Measurements from ENCODE around the gene LRBA. TPM values are rescaled to one million over a fixed set of nuclear protein-coding genes. Genes with fewer than 3 reads are reported as not detected.
A peak's percentile ranks its signal among the peaks of the same experiment; 100 is the strongest.

The LRBA gene
- total RNA-seq, 1 experiment from 2014 or later, result 55.3 TPM

DNA sequence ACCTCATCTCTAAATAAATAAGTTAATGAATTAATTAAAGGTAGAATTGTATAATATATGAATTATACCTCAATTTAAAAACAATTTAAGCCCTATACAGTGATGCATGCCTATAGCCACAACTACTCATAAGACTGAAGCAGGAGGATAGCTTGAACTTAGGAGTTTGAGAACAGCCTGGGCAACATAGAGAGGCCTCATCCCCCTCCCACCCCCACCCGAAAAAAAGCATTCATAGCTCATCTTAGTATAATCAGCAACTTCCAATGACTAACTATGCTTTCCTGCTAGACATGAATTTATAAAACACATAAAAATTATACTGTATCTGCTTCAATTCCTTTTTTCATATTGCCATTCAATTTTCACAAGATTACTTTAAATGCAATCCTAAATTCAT, 1.6 kb downstream of the LRBA start:
- peaks cover 2% of the 10 kb centered on the region for H4K20me1 ChIP-seq (ENCODE audit: control insufficient read depth, insufficient read depth, insufficient read length)
- WGBS (ENCODE audit: extremely low coverage, insufficient read length, low lambda C conversion rate), result no CpG with 5 or more reads among the region's 1 CpG
- no peak overlapping the region for H3K18ac ChIP-seq (ENCODE audit: insufficient read length, low read depth, low read length)
- no peak overlapping the region for H2BK120ac ChIP-seq (ENCODE audit: low read depth, low read length, poor library complexity, severe bottlenecking)
- H2BK20ac ChIP-seq (ENCODE audit: low read depth, low read length, poor library complexity, severe bottlenecking), result no peak overlapping the region
- H3K27ac ChIP-seq (ENCODE audit: insufficient read length, low read depth, low read length), result no peak overlapping the region
- no peak overlapping the region for H3K9ac ChIP-seq (ENCODE audit: extremely low read depth, insufficient read length, low read length)
- peaks cover 5% of the 10 kb centered on the region for H3K23me2 ChIP-seq (ENCODE audit: insufficient read length, low read depth, low read length, poor library complexity, severe bottlenecking)
- no peaks in the 10 kb centered on the region for H3K79me1 ChIP-seq (ENCODE audit: insufficient read depth, low read depth, low read length, poor library complexity, severe bottlenecking)
- no peaks in the 10 kb centered on the region for H3K27me3 ChIP-seq (ENCODE audit: insufficient read depth, low read length)
- no peak overlapping the region for H3T11ph ChIP-seq (ENCODE audit: low read length)
- Mint-ChIP-seq H3K27me3 (ENCODE audit: low read depth) (no peaks in the 10 kb centered on the region), H3K27ac (no peak overlapping the region), H3K4me3 (peak overlapping the region; percentile 98 to 100), H3K9me3 (no peaks in the 10 kb centered on the region), H3K4me1 (peaks cover 18 to 21% of the 10 kb centered on the region in 2 experiments), H3K36me3 (ENCODE audit: insufficient read depth in 1 of 3, low read depth in 3 of 3) (peaks cover 0 to 10% (median 10%) of the 10 kb centered on the region in 3 experiments; a peak in 5 of 7 replicates)
- no peaks in the 10 kb centered on the region for H3K4me1 ChIP-seq (ENCODE audit: insufficient read depth, low read length)
- H4K91ac ChIP-seq (ENCODE audit: insufficient read length, low read depth, low read length), result no peak overlapping the region
- TF ChIP-seq, protein P1, sequence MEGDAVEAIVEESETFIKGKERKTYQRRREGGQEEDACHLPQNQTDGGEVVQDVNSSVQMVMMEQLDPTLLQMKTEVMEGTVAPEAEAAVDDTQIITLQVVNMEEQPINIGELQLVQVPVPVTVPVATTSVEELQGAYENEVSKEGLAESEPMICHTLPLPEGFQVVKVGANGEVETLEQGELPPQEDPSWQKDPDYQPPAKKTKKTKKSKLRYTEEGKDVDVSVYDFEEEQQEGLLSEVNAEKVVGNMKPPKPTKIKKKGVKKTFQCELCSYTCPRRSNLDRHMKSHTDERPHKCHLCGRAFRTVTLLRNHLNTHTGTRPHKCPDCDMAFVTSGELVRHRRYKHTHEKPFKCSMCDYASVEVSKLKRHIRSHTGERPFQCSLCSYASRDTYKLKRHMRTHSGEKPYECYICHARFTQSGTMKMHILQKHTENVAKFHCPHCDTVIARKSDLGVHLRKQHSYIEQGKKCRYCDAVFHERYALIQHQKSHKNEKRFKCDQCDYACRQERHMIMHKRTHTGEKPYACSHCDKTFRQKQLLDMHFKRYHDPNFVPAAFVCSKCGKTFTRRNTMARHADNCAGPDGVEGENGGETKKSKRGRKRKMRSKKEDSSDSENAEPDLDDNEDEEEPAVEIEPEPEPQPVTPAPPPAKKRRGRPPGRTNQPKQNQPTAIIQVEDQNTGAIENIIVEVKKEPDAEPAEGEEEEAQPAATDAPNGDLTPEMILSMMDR (conservative IDR thresholded peaks at IDR 0.05), result no peak
- H3K79me2 ChIP-seq (ENCODE audit: insufficient read depth, low read length), result peaks cover 10% of the 10 kb centered on the region; the same call in 1 of the 2 replicates
- DNase-seq, result no peak
- no peak overlapping the region for H2BK12ac ChIP-seq (ENCODE audit: insufficient read length, low read depth, low read length)
- H3K14ac ChIP-seq (ENCODE audit: insufficient read depth, low read length), result no peak overlapping the region
- no peak overlapping the region for H3K56ac ChIP-seq (ENCODE audit: insufficient read length, low read depth, low read length)
- no peak overlapping the region for H3K23ac ChIP-seq (ENCODE audit: insufficient read length, low read depth, low read length)
- H3K4ac ChIP-seq (ENCODE audit: low read depth, low read length), result no peak overlapping the region
- peak overlapping the region; percentile 83 for H3K4me2 ChIP-seq (ENCODE audit: insufficient read depth, insufficient read length, low read length)
- no peaks in the 10 kb centered on the region for H3K9me3 ChIP-seq (ENCODE audit: control insufficient read depth, low read depth, low read length)
- no peak overlapping the region for H2BK15ac ChIP-seq (ENCODE audit: low read depth, low read length)
- H2AFZ ChIP-seq (ENCODE audit: low read length), result no peak overlapping the region
- no peak overlapping the region for H2AK5ac ChIP-seq (ENCODE audit: insufficient read length, low read length)
- H4K8ac ChIP-seq (replicated peaks; ENCODE audit: insufficient read length, low read depth, low read length), result no peak overlapping the region
- H2BK5ac ChIP-seq (ENCODE audit: insufficient read length, low read length), result no peak overlapping the region
- H4K5ac ChIP-seq (ENCODE audit: insufficient read length, low read depth, low read length), result no peak overlapping the region
